HG02763 (cell line): ENCODE measurements around the gene TMEM247.
"Not testable (repeated sequence)": the region's sequence is repeated elsewhere in the genome, so short reads cannot be mapped to it uniquely, and the experiment has no call there.

Source experiments
- ATAC-seq: cut with Tn5 transposase; IDR thresholded peaks from one replicate; pipeline ENCODE4 v1.9.1; 2021; ENCODE audit warnings: mild to moderate bottlenecking, moderate library complexity; ENCODE audit not compliant: unreplicated experiment

The TMEM247 gene

GRCh38 chr2:46509804-46510203 lies 30.4 kb downstream of the TMEM247 start:
- no peak for ATAC-seq

GRCh38 chr2:46510598-46511177 lies 31.3 kb downstream of the TMEM247 start:
- no peak for ATAC-seq

- ATAC-seq = no peak
These were observed 32.8 kb downstream of the TMEM247 start for GRCh38 chr2:46512185-46512584.

- ATAC-seq = no peak
These were observed 35.4 kb downstream of the TMEM247 start for GRCh38 chr2:46514738-46515137.

GRCh38 chr2:46517485-46517884 lies 38.1 kb downstream of the TMEM247 start:
- no peak for ATAC-seq

- no peak for ATAC-seq
These were observed 39.5 kb downstream of the TMEM247 start for GRCh38 chr2:46518861-46519260.

- ATAC-seq = no peak
These were observed 39.9 kb downstream of the TMEM247 start for GRCh38 chr2:46519265-46519664.

GRCh38 chr2:46520130-46520711 lies 40.9 kb downstream of the TMEM247 start:
- ATAC-seq = no peak

- peak; percentile 47 for ATAC-seq
These were observed 41.9 kb downstream of the TMEM247 start for GRCh38 chr2:46521215-46521683.

GRCh38 chr2:46522385-46522784 lies 43.0 kb downstream of the TMEM247 start:
- not testable (repeated sequence) for ATAC-seq

- ATAC-seq = no peak
These were observed 46.3 kb downstream of the TMEM247 start for GRCh38 chr2:46525522-46526155.

GRCh38 chr2:46528880-46529279 lies 49.5 kb downstream of the TMEM247 start:
- ATAC-seq = no peak

GRCh38 chr2:46530639-46531038 lies 51.3 kb downstream of the TMEM247 start:
- no peak for ATAC-seq

- ATAC-seq = no peak
These were observed 52.5 kb downstream of the TMEM247 start for GRCh38 chr2:46531863-46532262.
